K562 (cell line): ENCODE measurements around the gene FGF1. TPM values are rescaled to one million over a fixed set of nuclear protein-coding genes. Genes with fewer than 3 reads are reported as not detected.

ENCODE experiments used
- DDX20 ChIP-seq: fragments of 450-650 bp; IDR thresholded peaks from 2 replicates; pipeline ENCODE4 v1.6.1; 2016; ENCODE audit warnings: missing genetic modification characterization, low read depth, mild to moderate bottlenecking, missing compliant biosample characterization, moderate library complexity
- DMBX1 ChIP-seq: fragments of 250-450 bp; sonication (Bioruptor Pico); IDR thresholded peaks from 2 replicates; pipeline ENCODE4 v1.8.0; 2022; ENCODE audit warnings: inconsistent platforms, mild to moderate bottlenecking, moderate library complexity, borderline replicate concordance
- GTF2A2 ChIP-seq: IDR thresholded peaks from 2 replicates; pipeline ENCODE4 v1.6.1; 2016; ENCODE audit warnings: mild to moderate bottlenecking, missing genetic modification characterization, missing compliant biosample characterization
- NFE2 ChIP-seq: IDR thresholded peaks from 2 replicates; pipeline ENCODE4 v1.6.1; 2014; ENCODE audit warnings: antibody characterized with exemption, low read depth
- NFXL1 ChIP-seq: fragments of 450-650 bp; formaldehyde crosslinking; IDR thresholded peaks from 2 replicates; pipeline ENCODE4 v1.4.0; 2021; ENCODE audit warnings: mild to moderate bottlenecking
- ZNF780A ChIP-seq: fragments of 250-450 bp; sonication (Bioruptor Pico); IDR thresholded peaks from 2 replicates; pipeline ENCODE4 v1.5.0; 2021; ENCODE audit warnings: mild to moderate bottlenecking
- polyA plus RNA-seq, 8 experiments: library from polyadenylated mRNA; depleted of rRNA in 4 of 8; stranded (reverse) in 5 of 8; unstranded in 3 of 8; fragments of >200 nt; fragmentation: Nextera tagmentation in 2 of 8; fragmentation: Illumina TruSeq in 1 of 8; extraction: Ambion mirVana in 2 of 8; extraction: Trizol in 1 of 8; gene quantifications; 2 replicates each; pipeline versions ENCODE4 v1.2.1 to v1.2.3, GENCODE V29; 2011 to 2014; ENCODE audit warnings: inconsistent platforms in 1 of 8, missing spikeins in 1 of 8
- total RNA-seq, 7 experiments: library from RNA; depleted of rRNA in 6 of 7; stranded (reverse); fragments of >200 nt in 6 of 7; fragmentation: Illumina TruSeq in 2 of 7; extraction: Trizol in 2 of 7; gene quantifications; 2 replicates each; pipeline versions ENCODE4 v1.2.1 to v1.2.3, GENCODE V29; 2011 to 2021; ENCODE audit warnings: low replicate concordance in 1 of 7
- TF ChIP-seq, protein P1 (sequence below): fragments of 200-400 bp; formaldehyde crosslinking; IDR thresholded peaks from 2 replicates; pipeline ENCODE4 v1.6.1; 2017; ENCODE audit warnings: mild to moderate bottlenecking, low read depth, low read length, moderate library complexity
- TF ChIP-seq, protein P2 (sequence below): sonication (generic); IDR thresholded peaks from 2 replicates; pipeline ENCODE4 v1.6.1; 2016
- TF ChIP-seq, protein P3 (sequence below): fragments of 450-650 bp; IDR thresholded peaks from 2 replicates; pipeline ENCODE4 v1.6.1; 2016; ENCODE audit warnings: low read depth
- TF ChIP-seq, protein P4 (sequence below): sonication (generic); formaldehyde crosslinking; IDR thresholded peaks from 2 replicates; pipeline ENCODE4 v1.8.1; 2023; ENCODE audit warnings: mild to moderate bottlenecking, missing genetic modification reagents, moderate library complexity
- TF ChIP-seq, protein P5 (sequence below), 2 experiments: fragments of 150-350 bp in 1 of 2; IDR thresholded peaks; 2 replicates each; pipeline ENCODE4 v1.6.1; 2012 to 2016; ENCODE audit warnings: low read depth in 2 of 2, low read length in 2 of 2, mild to moderate bottlenecking in 1 of 2, moderate library complexity in 1 of 2

The FGF1 gene
- total and polyA plus RNA-seq, 9 of the 15 experiments (the other 6 are each of a cell fraction or from before 2014, with no cell fraction given) = not detected

DNA sequence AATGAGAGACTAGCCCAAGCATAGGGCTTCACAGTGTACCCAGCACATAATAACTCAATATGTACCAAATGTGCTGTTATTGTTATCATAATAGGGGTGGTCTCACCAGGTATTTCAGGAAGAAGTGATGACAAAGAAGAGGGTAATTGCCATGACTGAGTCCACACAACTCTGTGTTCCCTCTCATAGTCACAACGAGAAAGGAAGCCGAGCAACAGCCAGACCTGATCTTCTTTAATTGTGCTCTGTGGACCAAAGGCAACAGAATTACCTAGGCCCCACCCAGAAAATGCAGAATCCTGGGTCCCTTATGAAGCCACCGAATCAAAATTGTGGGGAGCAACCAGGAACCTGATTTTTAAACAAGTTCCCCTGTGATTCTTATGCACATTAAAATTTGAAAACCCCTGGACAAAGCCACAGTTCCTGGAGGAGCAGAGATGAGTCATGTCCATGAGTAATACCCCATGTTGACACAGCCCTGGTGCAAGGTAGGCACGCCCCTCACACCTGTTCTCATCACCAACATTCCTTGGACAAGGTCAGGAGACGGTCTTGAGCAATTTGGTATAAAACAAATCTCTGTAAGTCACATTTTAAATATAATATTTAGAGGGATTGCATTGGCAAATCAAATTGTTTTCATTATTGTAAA lies 5.2 kb downstream of the FGF1 start (continued):
- TF ChIP-seq, protein P1, sequence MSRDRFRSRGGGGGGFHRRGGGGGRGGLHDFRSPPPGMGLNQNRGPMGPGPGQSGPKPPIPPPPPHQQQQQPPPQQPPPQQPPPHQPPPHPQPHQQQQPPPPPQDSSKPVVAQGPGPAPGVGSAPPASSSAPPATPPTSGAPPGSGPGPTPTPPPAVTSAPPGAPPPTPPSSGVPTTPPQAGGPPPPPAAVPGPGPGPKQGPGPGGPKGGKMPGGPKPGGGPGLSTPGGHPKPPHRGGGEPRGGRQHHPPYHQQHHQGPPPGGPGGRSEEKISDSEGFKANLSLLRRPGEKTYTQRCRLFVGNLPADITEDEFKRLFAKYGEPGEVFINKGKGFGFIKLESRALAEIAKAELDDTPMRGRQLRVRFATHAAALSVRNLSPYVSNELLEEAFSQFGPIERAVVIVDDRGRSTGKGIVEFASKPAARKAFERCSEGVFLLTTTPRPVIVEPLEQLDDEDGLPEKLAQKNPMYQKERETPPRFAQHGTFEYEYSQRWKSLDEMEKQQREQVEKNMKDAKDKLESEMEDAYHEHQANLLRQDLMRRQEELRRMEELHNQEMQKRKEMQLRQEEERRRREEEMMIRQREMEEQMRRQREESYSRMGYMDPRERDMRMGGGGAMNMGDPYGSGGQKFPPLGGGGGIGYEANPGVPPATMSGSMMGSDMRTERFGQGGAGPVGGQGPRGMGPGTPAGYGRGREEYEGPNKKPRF = no peak
- TF ChIP-seq, protein P2, sequence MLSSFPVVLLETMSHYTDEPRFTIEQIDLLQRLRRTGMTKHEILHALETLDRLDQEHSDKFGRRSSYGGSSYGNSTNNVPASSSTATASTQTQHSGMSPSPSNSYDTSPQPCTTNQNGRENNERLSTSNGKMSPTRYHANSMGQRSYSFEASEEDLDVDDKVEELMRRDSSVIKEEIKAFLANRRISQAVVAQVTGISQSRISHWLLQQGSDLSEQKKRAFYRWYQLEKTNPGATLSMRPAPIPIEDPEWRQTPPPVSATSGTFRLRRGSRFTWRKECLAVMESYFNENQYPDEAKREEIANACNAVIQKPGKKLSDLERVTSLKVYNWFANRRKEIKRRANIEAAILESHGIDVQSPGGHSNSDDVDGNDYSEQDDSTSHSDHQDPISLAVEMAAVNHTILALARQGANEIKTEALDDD = no peak
- TF ChIP-seq NFXL1 (CRISPR knock-in tag) (no peak), DMBX1 (CRISPR knock-in tag) (no peak), DDX20 (tag) (no peak), ZNF780A (CRISPR knock-in tag) (no peak), GTF2A2 (tag) (no peak), NFE2 (no peak)
- TF ChIP-seq, protein P3, sequence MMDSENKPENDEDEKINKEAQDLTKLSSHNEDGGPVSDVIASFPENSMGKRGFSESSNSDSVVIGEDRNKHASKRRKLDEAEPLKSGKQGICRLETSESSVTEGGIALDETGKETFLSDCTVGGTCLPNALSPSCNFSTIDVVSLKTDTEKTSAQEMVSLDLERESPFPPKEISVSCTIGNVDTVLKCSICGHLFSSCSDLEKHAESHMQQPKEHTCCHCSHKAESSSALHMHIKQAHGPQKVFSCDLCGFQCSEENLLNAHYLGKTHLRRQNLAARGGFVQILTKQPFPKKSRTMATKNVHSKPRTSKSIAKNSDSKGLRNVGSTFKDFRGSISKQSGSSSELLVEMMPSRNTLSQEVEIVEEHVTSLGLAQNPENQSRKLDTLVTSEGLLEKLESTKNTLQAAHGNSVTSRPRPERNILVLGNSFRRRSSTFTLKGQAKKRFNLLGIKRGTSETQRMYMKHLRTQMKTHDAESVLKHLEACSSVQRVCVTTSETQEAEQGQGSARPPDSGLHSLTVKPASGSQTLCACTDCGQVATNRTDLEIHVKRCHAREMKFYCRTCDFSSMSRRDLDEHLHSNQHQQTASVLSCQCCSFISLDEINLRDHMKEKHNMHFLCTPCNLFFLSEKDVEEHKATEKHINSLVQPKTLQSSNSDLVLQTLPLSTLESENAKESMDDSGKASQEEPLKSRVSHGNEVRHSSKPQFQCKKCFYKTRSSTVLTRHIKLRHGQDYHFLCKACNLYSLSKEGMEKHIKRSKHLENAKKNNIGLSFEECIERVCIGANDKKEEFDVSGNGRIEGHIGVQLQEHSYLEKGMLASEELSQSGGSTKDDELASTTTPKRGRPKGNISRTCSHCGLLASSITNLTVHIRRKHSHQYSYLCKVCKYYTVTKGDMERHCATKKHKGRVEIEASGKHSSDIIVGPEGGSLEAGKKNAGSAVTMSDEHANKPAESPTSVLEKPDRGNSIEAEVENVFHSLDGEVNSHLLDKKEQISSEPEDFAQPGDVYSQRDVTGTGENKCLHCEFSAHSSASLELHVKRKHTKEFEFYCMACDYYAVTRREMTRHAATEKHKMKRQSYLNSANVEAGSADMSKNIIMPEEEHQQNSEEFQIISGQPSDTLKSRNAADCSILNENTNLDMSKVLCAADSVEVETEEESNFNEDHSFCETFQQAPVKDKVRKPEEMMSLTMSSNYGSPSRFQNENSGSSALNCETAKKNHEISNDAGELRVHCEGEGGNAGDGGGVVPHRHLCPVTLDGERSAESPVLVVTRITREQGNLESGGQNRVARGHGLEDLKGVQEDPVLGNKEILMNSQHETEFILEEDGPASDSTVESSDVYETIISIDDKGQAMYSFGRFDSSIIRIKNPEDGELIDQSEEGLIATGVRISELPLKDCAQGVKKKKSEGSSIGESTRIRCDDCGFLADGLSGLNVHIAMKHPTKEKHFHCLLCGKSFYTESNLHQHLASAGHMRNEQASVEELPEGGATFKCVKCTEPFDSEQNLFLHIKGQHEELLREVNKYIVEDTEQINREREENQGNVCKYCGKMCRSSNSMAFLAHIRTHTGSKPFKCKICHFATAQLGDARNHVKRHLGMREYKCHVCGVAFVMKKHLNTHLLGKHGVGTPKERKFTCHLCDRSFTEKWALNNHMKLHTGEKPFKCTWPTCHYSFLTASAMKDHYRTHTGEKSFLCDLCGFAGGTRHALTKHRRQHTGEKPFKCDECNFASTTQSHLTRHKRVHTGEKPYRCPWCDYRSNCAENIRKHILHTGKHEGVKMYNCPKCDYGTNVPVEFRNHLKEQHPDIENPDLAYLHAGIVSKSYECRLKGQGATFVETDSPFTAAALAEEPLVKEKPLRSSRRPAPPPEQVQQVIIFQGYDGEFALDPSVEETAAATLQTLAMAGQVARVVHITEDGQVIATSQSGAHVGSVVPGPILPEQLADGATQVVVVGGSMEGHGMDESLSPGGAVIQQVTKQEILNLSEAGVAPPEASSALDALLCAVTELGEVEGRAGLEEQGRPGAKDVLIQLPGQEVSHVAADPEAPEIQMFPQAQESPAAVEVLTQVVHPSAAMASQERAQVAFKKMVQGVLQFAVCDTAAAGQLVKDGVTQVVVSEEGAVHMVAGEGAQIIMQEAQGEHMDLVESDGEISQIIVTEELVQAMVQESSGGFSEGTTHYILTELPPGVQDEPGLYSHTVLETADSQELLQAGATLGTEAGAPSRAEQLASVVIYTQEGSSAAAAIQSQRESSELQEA = no peak
- TF ChIP-seq, protein P4, sequence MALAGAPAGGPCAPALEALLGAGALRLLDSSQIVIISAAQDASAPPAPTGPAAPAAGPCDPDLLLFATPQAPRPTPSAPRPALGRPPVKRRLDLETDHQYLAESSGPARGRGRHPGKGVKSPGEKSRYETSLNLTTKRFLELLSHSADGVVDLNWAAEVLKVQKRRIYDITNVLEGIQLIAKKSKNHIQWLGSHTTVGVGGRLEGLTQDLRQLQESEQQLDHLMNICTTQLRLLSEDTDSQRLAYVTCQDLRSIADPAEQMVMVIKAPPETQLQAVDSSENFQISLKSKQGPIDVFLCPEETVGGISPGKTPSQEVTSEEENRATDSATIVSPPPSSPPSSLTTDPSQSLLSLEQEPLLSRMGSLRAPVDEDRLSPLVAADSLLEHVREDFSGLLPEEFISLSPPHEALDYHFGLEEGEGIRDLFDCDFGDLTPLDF (CRISPR knock-in tag) = no peak
- TF ChIP-seq, protein P5, sequence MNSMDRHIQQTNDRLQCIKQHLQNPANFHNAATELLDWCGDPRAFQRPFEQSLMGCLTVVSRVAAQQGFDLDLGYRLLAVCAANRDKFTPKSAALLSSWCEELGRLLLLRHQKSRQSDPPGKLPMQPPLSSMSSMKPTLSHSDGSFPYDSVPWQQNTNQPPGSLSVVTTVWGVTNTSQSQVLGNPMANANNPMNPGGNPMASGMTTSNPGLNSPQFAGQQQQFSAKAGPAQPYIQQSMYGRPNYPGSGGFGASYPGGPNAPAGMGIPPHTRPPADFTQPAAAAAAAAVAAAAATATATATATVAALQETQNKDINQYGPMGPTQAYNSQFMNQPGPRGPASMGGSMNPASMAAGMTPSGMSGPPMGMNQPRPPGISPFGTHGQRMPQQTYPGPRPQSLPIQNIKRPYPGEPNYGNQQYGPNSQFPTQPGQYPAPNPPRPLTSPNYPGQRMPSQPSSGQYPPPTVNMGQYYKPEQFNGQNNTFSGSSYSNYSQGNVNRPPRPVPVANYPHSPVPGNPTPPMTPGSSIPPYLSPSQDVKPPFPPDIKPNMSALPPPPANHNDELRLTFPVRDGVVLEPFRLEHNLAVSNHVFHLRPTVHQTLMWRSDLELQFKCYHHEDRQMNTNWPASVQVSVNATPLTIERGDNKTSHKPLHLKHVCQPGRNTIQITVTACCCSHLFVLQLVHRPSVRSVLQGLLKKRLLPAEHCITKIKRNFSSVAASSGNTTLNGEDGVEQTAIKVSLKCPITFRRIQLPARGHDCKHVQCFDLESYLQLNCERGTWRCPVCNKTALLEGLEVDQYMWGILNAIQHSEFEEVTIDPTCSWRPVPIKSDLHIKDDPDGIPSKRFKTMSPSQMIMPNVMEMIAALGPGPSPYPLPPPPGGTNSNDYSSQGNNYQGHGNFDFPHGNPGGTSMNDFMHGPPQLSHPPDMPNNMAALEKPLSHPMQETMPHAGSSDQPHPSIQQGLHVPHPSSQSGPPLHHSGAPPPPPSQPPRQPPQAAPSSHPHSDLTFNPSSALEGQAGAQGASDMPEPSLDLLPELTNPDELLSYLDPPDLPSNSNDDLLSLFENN (IDR thresholded peaks at IDR 0.05; ENCODE audit: low read depth in 2 of 2, low read length in 2 of 2) = no peak
